Measurements from ENCODE around the gene MYBPC1. TPM values are rescaled to one million over a fixed set of nuclear protein-coding genes. Genes with fewer than 3 reads are reported as not detected.
A peak's percentile ranks its signal among the peaks of the same experiment; 100 is the strongest.

MYBPC1 gene
- total and polyA plus RNA-seq, 12 donors: 0.14 to 9.3 (median 0.66) TPM; not detected in 5

- DNase-seq: no peak
- H3K4me1 ChIP-seq (replicated peaks in 1 of 2): peaks cover 13 to 53% of the 10 kb centered on the region in 2 donors
- no peak overlapping the region for H3K4me3 ChIP-seq
- peak overlapping the region in 3 of 5 donors; percentile 56 to 81 (median 74) for H3K27ac ChIP-seq
- no peak for TF ChIP-seq POLR2A (IDR thresholded peaks at IDR 0.05)
- no peak for TF ChIP-seq CTCF (IDR thresholded peaks at IDR 0.05)
- intact Hi-C loops (cut with DNase I): no loop called here
- no peaks in the 10 kb centered on the region for H3K36me3 ChIP-seq (replicated peaks in 1 of 2)
- no peaks in the 10 kb centered on the region for H3K27me3 ChIP-seq
- peaks cover 0 to 5% (median 0%) of the 10 kb centered on the region in 3 donors for H3K9me3 ChIP-seq (replicated peaks in 1 of 3)
- WGBS, 4 donors: 84 to 88% (median 86%) methylated on average over 2 of the region's 2 CpGs
Observed at GRCh38 chr12:101713930-101714329, 119.2 kb downstream of the MYBPC1 start.

DNA sequence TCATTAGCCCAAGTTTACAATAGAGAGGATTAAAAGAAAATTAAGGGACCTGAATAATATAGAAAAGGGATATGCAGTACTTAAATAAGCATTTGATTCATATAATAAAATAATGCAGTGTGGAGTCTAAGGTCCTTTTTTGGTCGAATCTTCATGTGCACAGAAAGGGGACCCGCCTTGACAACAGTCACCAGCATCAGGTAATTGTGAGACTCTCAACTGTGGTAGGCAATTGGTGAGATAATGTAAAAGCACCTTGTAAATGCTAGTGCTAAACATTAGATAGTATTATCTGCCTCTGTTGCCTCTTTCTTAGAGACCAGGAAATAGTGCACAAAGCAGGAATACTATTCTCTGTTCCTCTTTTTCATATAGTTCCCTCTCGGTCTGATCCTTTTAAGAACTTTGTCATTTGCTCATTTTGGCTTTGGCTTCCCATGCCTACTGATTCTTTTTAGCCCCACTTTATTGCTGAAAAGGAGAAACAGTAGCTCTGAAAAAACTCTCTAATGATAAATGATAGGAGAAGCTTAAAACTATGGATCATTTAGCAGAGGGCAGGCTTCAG, 120.2 kb downstream of the MYBPC1 start:
- peaks cover 0 to 5% (median 0%) of the 10 kb centered on the region in 3 donors for H3K9me3 ChIP-seq (replicated peaks in 1 of 3)
- no peak for DNase-seq
- H3K27me3 ChIP-seq: no peaks in the 10 kb centered on the region
- peak overlapping the region in 1 of 5 donors; percentile 19 for H3K27ac ChIP-seq
- WGBS, 4 donors: 80 to 87% (median 84%) methylated on average over 3 of the region's 3 CpGs
- H3K4me3 ChIP-seq: no peak overlapping the region
- TF ChIP-seq CTCF (IDR thresholded peaks at IDR 0.05): no peak
- no peak for TF ChIP-seq POLR2A (IDR thresholded peaks at IDR 0.05)
- intact Hi-C loops (cut with DNase I): no loop called here
- no peaks in the 10 kb centered on the region for H3K36me3 ChIP-seq (replicated peaks in 1 of 2)
- peaks cover 13 to 46% of the 10 kb centered on the region in 2 donors for H3K4me1 ChIP-seq (replicated peaks in 1 of 2)

GRCh38 chr12:101719566-101719965, 124.8 kb downstream of the MYBPC1 start:
- peaks cover 0 to 23% of the 10 kb centered on the region in 2 donors for H3K4me1 ChIP-seq (replicated peaks in 1 of 2)
- TF ChIP-seq POLR2A (IDR thresholded peaks at IDR 0.05) (no peak), CTCF (IDR thresholded peaks at IDR 0.05) (no peak)

DNA sequence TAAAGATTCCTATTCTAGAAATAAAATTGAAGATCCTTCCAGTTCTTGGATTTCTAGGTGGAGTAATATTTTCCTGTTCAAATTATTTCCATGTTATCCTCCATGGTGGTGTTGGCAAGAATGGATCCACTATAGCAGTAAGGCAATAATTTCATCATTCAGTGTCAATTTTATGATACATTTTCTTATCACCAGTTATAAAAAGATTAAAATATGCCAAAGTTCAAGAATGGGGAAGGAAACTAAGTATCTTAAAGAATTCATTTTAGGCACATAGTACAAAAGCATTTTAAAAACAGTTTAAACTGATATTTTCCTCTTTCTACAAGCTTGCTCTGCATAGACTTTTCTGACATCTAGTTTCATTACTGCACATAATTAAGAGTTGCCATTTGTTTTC, 125.3 kb downstream of the MYBPC1 start:
- H3K27ac ChIP-seq: no peak overlapping the region
- H3K27me3 ChIP-seq: no peaks in the 10 kb centered on the region
- TF ChIP-seq POLR2A (IDR thresholded peaks at IDR 0.05): no peak
- TF ChIP-seq CTCF (IDR thresholded peaks at IDR 0.05): no peak
- H3K4me1 ChIP-seq (replicated peaks in 1 of 2): peaks cover 0 to 19% of the 10 kb centered on the region in 2 donors
- no peaks in the 10 kb centered on the region for H3K9me3 ChIP-seq (replicated peaks in 1 of 3)
- no peak overlapping the region for H3K4me3 ChIP-seq
- intact Hi-C loops (cut with DNase I): no loop called here
- DNase-seq: no peak
- peaks cover 0 to 8% of the 10 kb centered on the region in 2 donors for H3K36me3 ChIP-seq (replicated peaks in 1 of 2)

More at GRCh38 chr12:101719566-101719965, 124.8 kb downstream of the MYBPC1 start:
- H3K4me3 ChIP-seq: no peak overlapping the region
- H3K27ac ChIP-seq: no peak overlapping the region
- intact Hi-C loops (cut with DNase I): no loop called here
- peaks cover 0 to under 1% (median 0%) of the 10 kb centered on the region in 3 donors for H3K9me3 ChIP-seq (replicated peaks in 1 of 3)
- DNase-seq: no peak
- H3K36me3 ChIP-seq (replicated peaks in 1 of 2): peaks cover 0 to 8% of the 10 kb centered on the region in 2 donors
- no peaks in the 10 kb centered on the region for H3K27me3 ChIP-seq

All from adrenal gland (tissue), 12 donors.